H1 (cell line): ENCODE data around the gene ANKRD53. TPM values are rescaled to one million over a fixed set of nuclear protein-coding genes. Genes with fewer than 3 reads are reported as not detected.

ENCODE experiments used
- CTCF ChIA-PET: fragments of 300-600 bp; sonication (Branson Sonifier 250); formaldehyde crosslinking; loops from one replicate; lab custom pipeline; 2021; ENCODE audit not compliant: partially characterized antibody; lab: Charles Lee
- POLR2A ChIA-PET: fragments of 300-600 bp; sonication (Branson Sonifier 250); formaldehyde crosslinking; loops from one replicate; lab custom pipeline; 2021; ENCODE audit warnings: inconsistent platforms; ENCODE audit not compliant: partially characterized antibody; lab: Charles Lee
- DNase-seq, 2 experiments: peaks; one replicate each; pipeline versions ENCODE4 v3.0.0 to v3.0.0-alpha.2; 2010 to 2022; ENCODE audit warnings: low spot score in 2 of 2, low read depth in 1 of 2, mixed read lengths in 1 of 2
- FAIRE-seq: peaks from 2 replicates; lab custom pipeline; 2011; peaks lifted over from hg19 to GRCh38; lab: Jason Lieb, UNC
- H2AFZ ChIP-seq: 2 replicates; pipeline ENCODE4 v1.8.1; 2012; ENCODE audit warnings: low read length, inconsistent platforms
- H2AK5ac ChIP-seq: 2 replicates; pipeline ENCODE4 v1.6.1; 2013; ENCODE audit warnings: low read depth, low read length
- H2BK120ac ChIP-seq: replicated peaks from 2 replicates; pipeline ENCODE3; 2013; ENCODE audit warnings: low read depth, low read length, inconsistent platforms
- H2BK12ac ChIP-seq: 2 replicates; pipeline ENCODE4 v1.6.1; 2013; ENCODE audit warnings: low read depth, low read length
- H2BK15ac ChIP-seq: 2 replicates; pipeline ENCODE4 v1.6.1; 2013; ENCODE audit warnings: low read length
- H2BK20ac ChIP-seq: 2 replicates; pipeline ENCODE4 v1.6.1; 2013; ENCODE audit warnings: low read length
- H2BK5ac ChIP-seq: 2 replicates; pipeline ENCODE4 v1.6.1; 2013; ENCODE audit warnings: low read depth, low read length
- H3K14ac ChIP-seq: 2 replicates; pipeline ENCODE4 v1.6.1; 2013; ENCODE audit warnings: inconsistent platforms; ENCODE audit not compliant: insufficient read length
- H3K18ac ChIP-seq: 2 replicates; pipeline ENCODE4 v1.6.1; 2013; ENCODE audit warnings: low read length; ENCODE audit errors: extremely low read depth
- H3K23ac ChIP-seq: 2 replicates; pipeline ENCODE4 v1.6.1; 2013; ENCODE audit warnings: inconsistent platforms; ENCODE audit not compliant: insufficient read length
- H3K23me2 ChIP-seq: 2 replicates; pipeline ENCODE4 v1.6.1; 2013; ENCODE audit warnings: low read depth, low read length
- H3K27ac ChIP-seq: 2 replicates; pipeline ENCODE4 v1.6.1; 2011; ENCODE audit warnings: low read depth, low read length, inconsistent platforms
- H3K27me3 ChIP-seq, 4 experiments: replicated peaks in 1 of 4; 1 replicate in 1 of 4; 2 replicates in 3 of 4; pipeline versions ENCODE4 v1.6.1 to v1.8.1; 2011 to 2013; ENCODE audit warnings: low read length in 3 of 4, mild to moderate bottlenecking in 3 of 4, inconsistent platforms in 2 of 4, mixed read lengths in 2 of 4, moderate library complexity in 1 of 4; ENCODE audit not compliant: control insufficient read depth in 3 of 4, insufficient read depth in 3 of 4; ENCODE audit errors: extremely low read depth in 1 of 4
- H3K36me3 ChIP-seq, 4 experiments: 2 replicates each; pipeline versions ENCODE4 v1.6.1 to v1.8.1; 2011 to 2013; ENCODE audit warnings: mild to moderate bottlenecking in 4 of 4, low read length in 3 of 4, moderate library complexity in 2 of 4, control low read depth in 1 of 4, inconsistent platforms in 1 of 4; ENCODE audit not compliant: insufficient read depth in 4 of 4, control insufficient read depth in 2 of 4
- H3K4ac ChIP-seq: replicated peaks from 2 replicates; pipeline ENCODE3; 2013; ENCODE audit warnings: low read length, low read depth, mixed read lengths, inconsistent platforms; ENCODE audit not compliant: insufficient read length
- H3K4me1 ChIP-seq, 4 experiments: replicated peaks in 1 of 4; 1 replicate in 1 of 4; 2 replicates in 3 of 4; pipeline versions ENCODE4 v1.6.1 to v1.8.1; 2011 to 2013; ENCODE audit warnings: low read length in 3 of 4, inconsistent platforms in 2 of 4, mixed read lengths in 1 of 4; ENCODE audit not compliant: insufficient read depth in 4 of 4, control insufficient read depth in 3 of 4
- H3K4me2 ChIP-seq, 2 experiments: 2 replicates each; pipeline versions ENCODE4 v1.6.1 to v1.8.1; 2011 to 2013; ENCODE audit warnings: low read depth in 2 of 2, low read length in 2 of 2, control low read depth in 1 of 2, inconsistent platforms in 1 of 2, mild to moderate bottlenecking in 1 of 2; ENCODE audit not compliant: insufficient read depth in 1 of 2
- H3K4me3 ChIP-seq, 4 experiments: fragments of 200-600, 300-600 bp in 1 of 4; sonication (generic), shearing (Covaris generic), sonication (Bioruptor Twin) in 1 of 4; 2 replicates each; pipeline versions ENCODE4 v1.5.1 to v1.8.1; 2011 to 2016; ENCODE audit warnings: low read length in 4 of 4, low read depth in 3 of 4, control low read depth in 2 of 4, inconsistent platforms in 2 of 4, mild to moderate bottlenecking in 2 of 4, mixed read lengths in 1 of 4, moderate library complexity in 1 of 4; ENCODE audit not compliant: insufficient read depth in 2 of 4; ENCODE audit errors: extremely low read depth in 1 of 4
- H3K56ac ChIP-seq: replicated peaks from 2 replicates; pipeline ENCODE3; 2013; ENCODE audit warnings: low read depth, mild to moderate bottlenecking, mixed read lengths, low read length, inconsistent platforms; ENCODE audit not compliant: insufficient read length
- H3K79me1 ChIP-seq: 2 replicates; pipeline ENCODE4 v1.6.1; 2013; ENCODE audit warnings: low read depth, low read length, control low read depth
- H3K79me2 ChIP-seq, 2 experiments: 2 replicates each; pipeline versions ENCODE4 v1.6.1 to v1.8.1; 2012 to 2013; ENCODE audit warnings: low read length in 2 of 2, mild to moderate bottlenecking in 2 of 2, inconsistent platforms in 1 of 2; ENCODE audit not compliant: insufficient read depth in 2 of 2, control insufficient read depth in 1 of 2
- H3K9ac ChIP-seq, 4 experiments: replicated peaks in 1 of 4; 1 replicate in 1 of 4; 2 replicates in 3 of 4; pipeline versions ENCODE4 v1.6.1 to v1.8.1; 2011 to 2013; ENCODE audit warnings: low read depth in 3 of 4, low read length in 3 of 4, control low read depth in 2 of 4, mild to moderate bottlenecking in 2 of 4, moderate library complexity in 2 of 4, inconsistent platforms in 1 of 4; ENCODE audit errors: extremely low read depth in 1 of 4
- H3K9me3 ChIP-seq, 2 experiments: 2 replicates each; pipeline versions ENCODE4 v1.6.1 to v1.8.1; 2012 to 2013; ENCODE audit warnings: mild to moderate bottlenecking in 2 of 2, moderate library complexity in 2 of 2, control low read depth in 1 of 2, inconsistent platforms in 1 of 2, low read depth in 1 of 2, low read length in 1 of 2, mixed read lengths in 1 of 2; ENCODE audit not compliant: insufficient read depth in 2 of 2
- H4K20me1 ChIP-seq, 2 experiments: replicated peaks in 1 of 2; 2 replicates each; pipeline versions ENCODE3 to v1.8.1; 2011 to 2013; ENCODE audit warnings: inconsistent platforms in 2 of 2, low read length in 2 of 2, mild to moderate bottlenecking in 1 of 2; ENCODE audit not compliant: insufficient read depth in 2 of 2, control insufficient read depth in 1 of 2
- H4K5ac ChIP-seq: 2 replicates; pipeline ENCODE4 v1.6.1; 2013; ENCODE audit warnings: low read length, low read depth, mixed read lengths, inconsistent platforms; ENCODE audit not compliant: insufficient read length
- H4K8ac ChIP-seq: 2 replicates; pipeline ENCODE4 v1.8.0; 2013; ENCODE audit warnings: mild to moderate bottlenecking, moderate library complexity, low read length, inconsistent platforms; ENCODE audit not compliant: insufficient read depth; ENCODE audit errors: extremely low read depth
- H4K91ac ChIP-seq: replicated peaks from 2 replicates; pipeline ENCODE3; 2013; ENCODE audit warnings: low read length, mixed read lengths, inconsistent platforms; ENCODE audit not compliant: insufficient read length
- BACH1 ChIP-seq: IDR thresholded peaks from 2 replicates; pipeline ENCODE4 v1.6.1; 2012; ENCODE audit warnings: low read length, improper control_type of control experiment
- EZH2 ChIP-seq: fragments of 200-600 bp; sonication (generic); IDR thresholded peaks from 2 replicates; pipeline ENCODE4 v1.7.1; 2012; ENCODE audit warnings: low read depth, mild to moderate bottlenecking, moderate library complexity, low read length, inconsistent platforms; ENCODE audit not compliant: severe bottlenecking
- KDM4A ChIP-seq: IDR thresholded peaks from one replicate; pipeline ENCODE4 v1.7.1; 2012; ENCODE audit warnings: low read depth, mild to moderate bottlenecking, moderate library complexity, low read length, inconsistent platforms; ENCODE audit not compliant: severe bottlenecking
- WGBS, 2 experiments: shearing (Covaris generic) in 1 of 2; methylation state at CpG; one replicate each; pipeline versions ENCODE4 v1.1.6 to v1.1.7; 2013 to 2015; ENCODE audit warnings: low lambda C conversion rate in 2 of 2, mixed read lengths in 2 of 2, inconsistent platforms in 1 of 2, low coverage in 1 of 2, missing lambda C conversion rate in 1 of 2; ENCODE audit not compliant: insufficient replicate concordance in 2 of 2, insufficient coverage in 1 of 2, insufficient read length in 1 of 2; ENCODE audit errors: extremely low coverage in 1 of 2, missing lambda C conversion rate in 1 of 2; 5-methylcytosine and 5-hydroxymethylcytosine counted together
- polyA plus RNA-seq, 7 experiments: library from polyadenylated mRNA; depleted of rRNA in 3 of 7; stranded (reverse) in 5 of 7; unstranded in 2 of 7; fragments of >200 nt in 5 of 7; fragments of 200-250 nt in 2 of 7; gene quantifications; 1 replicate in 5 of 7; 2 replicates in 1 of 7; 4 replicates in 1 of 7; pipeline versions ENCODE4 v1.2.1 to v1.2.3, GENCODE V29; 2011 to 2013; ENCODE audit warnings: missing spikeins in 2 of 7, mixed read lengths in 2 of 7
- total RNA-seq: library from RNA; stranded (reverse); fragmentation: NEBNext Ultra II Directional; extraction: Animal tissue kit (Norgen Biotek cat#: 25700); gene quantifications from 2 replicates; pipeline ENCODE4 v1.2.1, GENCODE V29; 2021

Gene ANKRD53
- total and polyA plus RNA-seq, 2 of the 8 experiments (the other 6 are each of a cell fraction or from before 2014, with no cell fraction given): 0.39 to 0.70 TPM

GRCh38 chr2:70936979-70937811 lies 41.2 kb upstream of the ANKRD53 start:
- peaks cover 3% of the 10 kb centered on the region; the same call in 1 of the 2 replicates for H3K23me2 ChIP-seq
- H4K91ac ChIP-seq: no peak overlapping the region
- peaks cover 0 to 1% of the 10 kb centered on the region in 2 experiments for H4K20me1 ChIP-seq
- no peak overlapping the region for H3K27ac ChIP-seq
- H2BK12ac ChIP-seq: peak overlapping the region; percentile 77; the same call in 1 of the 2 replicates
- H2AK5ac ChIP-seq: no peak overlapping the region
- H3K4me1 ChIP-seq: peaks cover 7 to 41% (median 27%) of the 10 kb centered on the region in 4 experiments
- no peak overlapping the region for H3K4me3 ChIP-seq
- H4K8ac ChIP-seq: peak overlapping the region; percentile 3; the same call in 1 of the 2 replicates
- H3K4me2 ChIP-seq: no peak overlapping the region; a peak in 1 of 4 replicates
- H2BK20ac ChIP-seq: no peak overlapping the region
- CTCF ChIA-PET: interaction anchor here (0.5 to 22.0 kb wide), 11 partner anchors 2 to 685 kb away, joined by 3 to 513 read pairs (median 4); partner anchors contain the start of genes ATP6V1B1 and FIGLA
- H2BK15ac ChIP-seq: no peak overlapping the region
- no peak overlapping the region for H2BK5ac ChIP-seq
- H3K27me3 ChIP-seq: peaks cover 4 to 43% (median 31%) of the 10 kb centered on the region in 4 experiments
- peak overlapping the region; percentile 32 for H3K18ac ChIP-seq
- DNase-seq (peak in 1 of 2 experiments; percentile 43), FAIRE-seq (no peak)
- POLR2A ChIA-PET: no interaction called here
- no peak overlapping the region for H2BK120ac ChIP-seq
- no peaks in the 10 kb centered on the region for H3K79me1 ChIP-seq
- no peak overlapping the region for H3K23ac ChIP-seq
- H4K5ac ChIP-seq: no peak overlapping the region
- no peaks in the 10 kb centered on the region for H3K79me2 ChIP-seq
- WGBS, 2 experiments: 60% methylated on average over 10 of the region's 10 CpGs; no CpG with 5 or more reads in 1 of the 2 experiments
- H3K9ac ChIP-seq: no peak overlapping the region; a peak in 1 of 7 replicates
- H3K4ac ChIP-seq: no peak overlapping the region
- H3K36me3 ChIP-seq: no peaks in the 10 kb centered on the region
- H2AFZ ChIP-seq: no peak overlapping the region
- no peaks in the 10 kb centered on the region for H3K9me3 ChIP-seq
- no peak overlapping the region for H3K14ac ChIP-seq
- no peak overlapping the region for H3K56ac ChIP-seq
- TF ChIP-seq KDM4A (no peak), BACH1 (no peak), EZH2 (no peak)
